Endothelial cell of umbilical vein (primary cell): Measurements from ENCODE around the gene ADGRL3. TPM values are rescaled to one million over a fixed set of nuclear protein-coding genes. Genes with fewer than 3 reads are reported as not detected.

Source experiments
- BruUV-seq: library from RNA; stranded (reverse); fragments of 400-500 nt; replicated peaks from 2 replicates; lab custom pipeline; 2021; lab: Mats Ljungman, UMichigan
- CTCF ChIA-PET: fragments of 300-600, 350-600 bp; sonication (Branson Sonifier 250); formaldehyde crosslinking; loops from one replicate; lab custom pipeline; 2021; ENCODE audit warnings: antibody characterized with exemption, inconsistent platforms; lab: Charles Lee
- POLR2A ChIA-PET: fragments of 300-600, 350-600 bp; sonication (Branson Sonifier 250); formaldehyde crosslinking; loops from one replicate; lab custom pipeline; 2021; ENCODE audit warnings: antibody characterized with exemption, inconsistent platforms; lab: Charles Lee
- DNase-seq: peaks from one replicate; pipeline ENCODE4 v3.0.0-alpha.2; 2011; ENCODE audit warnings: low read depth, low spot score
- FAIRE-seq: peaks from 2 replicates; lab custom pipeline; 2011; peaks lifted over from hg19 to GRCh38; lab: Jason Lieb, UNC
- H2AFZ ChIP-seq: 2 replicates; pipeline ENCODE4 v1.6.0; 2012; ENCODE audit warnings: low read depth, low read length, control low read depth, inconsistent platforms
- H3K27ac ChIP-seq: 2 replicates; pipeline ENCODE4 v1.5.1; 2011; ENCODE audit warnings: low read depth, mild to moderate bottlenecking, control low read depth, low read length, moderate library complexity; ENCODE audit not compliant: insufficient read depth
- H3K27me3 ChIP-seq, 2 experiments: 2 replicates each; pipeline versions ENCODE4 v1.6.0 to v1.6.1; 2011; ENCODE audit warnings: low read length in 2 of 2, mixed read lengths in 1 of 2; ENCODE audit not compliant: control insufficient read depth in 2 of 2, insufficient read depth in 2 of 2
- H3K36me3 ChIP-seq, 2 experiments: 2 replicates in 1 of 2; 3 replicates in 1 of 2; pipeline ENCODE4 v1.5.1; 2011; ENCODE audit warnings: low read length in 2 of 2, mild to moderate bottlenecking in 1 of 2, moderate library complexity in 1 of 2; ENCODE audit not compliant: control insufficient read depth in 2 of 2, insufficient read depth in 2 of 2; ENCODE audit errors: extremely low read depth in 1 of 2
- H3K4me1 ChIP-seq: 3 replicates; pipeline ENCODE4 v1.5.1; 2011; ENCODE audit warnings: mild to moderate bottlenecking, low read length; ENCODE audit not compliant: control insufficient read depth, insufficient read depth; ENCODE audit errors: extremely low read depth
- H3K4me2 ChIP-seq: 2 replicates; pipeline ENCODE4 v1.6.1; 2011; ENCODE audit warnings: low read length, control low read depth, mixed read lengths; ENCODE audit not compliant: insufficient read depth
- H3K4me3 ChIP-seq, 3 experiments: fragments of 200-600 bp in 1 of 3; sonication (generic), shearing (Covaris generic) in 1 of 3; replicated peaks in 1 of 3; 2 replicates each; pipeline ENCODE4 v1.5.1; 2011 to 2016; ENCODE audit warnings: control low read depth in 3 of 3, low read length in 3 of 3, mild to moderate bottlenecking in 2 of 3, inconsistent platforms in 1 of 3, low read depth in 1 of 3, moderate library complexity in 1 of 3; ENCODE audit not compliant: insufficient read depth in 1 of 3
- H3K79me2 ChIP-seq: 2 replicates; pipeline ENCODE4 v1.6.0; 2012; ENCODE audit warnings: low read length, inconsistent platforms; ENCODE audit not compliant: control insufficient read depth, insufficient read depth
- H3K9ac ChIP-seq: replicated peaks from 2 replicates; pipeline ENCODE3; 2011; ENCODE audit warnings: low read length, control low read depth; ENCODE audit not compliant: insufficient read depth; ENCODE audit errors: extremely low read depth
- H3K9me1 ChIP-seq: replicated peaks from 3 replicates; pipeline ENCODE4 v1.6.0; 2011; ENCODE audit warnings: mild to moderate bottlenecking, low read length; ENCODE audit not compliant: control insufficient read depth, insufficient read depth; ENCODE audit errors: extremely low read depth
- H3K9me3 ChIP-seq: replicated peaks from 2 replicates; pipeline ENCODE4 v1.5.1; 2012; ENCODE audit warnings: low read length, inconsistent platforms; ENCODE audit not compliant: control insufficient read depth, insufficient read depth
- H4K20me1 ChIP-seq: replicated peaks from 2 replicates; pipeline ENCODE3; 2011; ENCODE audit warnings: mild to moderate bottlenecking, low read length; ENCODE audit not compliant: control insufficient read depth, insufficient read depth; ENCODE audit errors: extremely low read depth
- EZH2 ChIP-seq: IDR thresholded peaks from 2 replicates; pipeline ENCODE4 v1.6.1; 2012; ENCODE audit warnings: borderline replicate concordance, low read depth, mild to moderate bottlenecking, moderate library complexity, low read length, inconsistent platforms; ENCODE audit not compliant: severe bottlenecking
- FOS ChIP-seq: IDR thresholded peaks from 2 replicates; pipeline ENCODE4 v1.6.1; 2011; ENCODE audit warnings: mild to moderate bottlenecking, low read length, moderate library complexity, borderline replicate concordance; ENCODE audit not compliant: insufficient read depth
- GATA2 ChIP-seq: IDR thresholded peaks from 2 replicates; pipeline ENCODE4 v1.7.0; 2011; ENCODE audit warnings: low read depth, mild to moderate bottlenecking, moderate library complexity, mixed read lengths, low read length; ENCODE audit not compliant: insufficient read length, insufficient read depth
- JUN ChIP-seq: IDR thresholded peaks from 2 replicates; pipeline ENCODE4 v1.6.1; 2011; ENCODE audit warnings: borderline replicate concordance, low read depth; ENCODE audit not compliant: insufficient read length, insufficient read depth
- MAX ChIP-seq: IDR thresholded peaks from 2 replicates; pipeline ENCODE4 v1.6.1; 2011; ENCODE audit not compliant: insufficient read depth, insufficient read length
- MYC ChIP-seq: IDR thresholded peaks from one replicate; pipeline ENCODE4 v1.6.1; 2011; ENCODE audit warnings: mild to moderate bottlenecking, low read depth, low read length
- POLR2A ChIP-seq: IDR thresholded peaks from 2 replicates; pipeline ENCODE4 v1.6.1; 2012; ENCODE audit warnings: low read depth, mild to moderate bottlenecking, control low read depth, low read length
- POLR2AphosphoS5 ChIP-seq: IDR thresholded peaks from 2 replicates; pipeline ENCODE4 v1.6.1; 2012; ENCODE audit warnings: low read depth, mild to moderate bottlenecking, control low read depth, low read length, moderate library complexity; ENCODE audit not compliant: insufficient read depth
- dilution Hi-C: fragments of 300-500 bp; cut with MboI; formaldehyde crosslinking; loops from one replicate; pipeline ENCODE4 v1.15.0; 2019; ENCODE audit warnings: low sequenced_read_pairs; ENCODE audit not compliant: extremely low pct_ligation_motif_present
- intact Hi-C: fragments of 100-400 bp; cut with micrococcal nuclease; formaldehyde crosslinking; loops from one replicate; pipeline ENCODE4 v1.10.0; 2022
- polyA plus RNA-seq, 4 experiments: library from polyadenylated mRNA; depleted of rRNA in 3 of 4; stranded (reverse) in 3 of 4; unstranded in 1 of 4; fragments of >200 nt; gene quantifications; 2 replicates each; pipeline versions ENCODE4 v1.2.1 to v1.2.3, GENCODE V29; 2011 to 2012; ENCODE audit warnings: missing spikeins in 1 of 4
- total RNA-seq: library from RNA; stranded (reverse); gene quantifications from 2 replicates; pipeline ENCODE4 v1.2.3, GENCODE V29; 2021
- TF ChIP-seq, protein P1 (sequence below), 2 donors: IDR thresholded peaks; 1 replicate in 1 of 2; 2 replicates in 1 of 2; pipeline ENCODE4 v1.5.1; 2011; ENCODE audit warnings: low read length in 2 of 2, mild to moderate bottlenecking in 2 of 2, moderate library complexity in 2 of 2, control low read depth in 1 of 2, inconsistent platforms in 1 of 2, low read depth in 1 of 2; ENCODE audit not compliant: insufficient read depth in 1 of 2; ENCODE audit errors: extremely low read depth in 1 of 2

The ADGRL3 gene
- total and polyA plus RNA-seq, 2 donors (not counting 3 experiments of a cell fraction or from before 2014, with no cell fraction given): not detected

- no peak overlapping the region for H2AFZ ChIP-seq
- ChIA-PET CTCF (no interaction called here), POLR2A (no interaction called here)
- no TSS peak for BruUV-seq
- FAIRE-seq (no peak), DNase-seq (no peak)
- no peaks in the 10 kb centered on the region for H3K9me3 ChIP-seq
- no peak for TF ChIP-seq FOS
- no peak for TF ChIP-seq JUN
- no peak for TF ChIP-seq EZH2
- TF ChIP-seq GATA2: no peak
- TF ChIP-seq POLR2AphosphoS5: no peak
- TF ChIP-seq POLR2A: no peak
- TF ChIP-seq, protein P1, sequence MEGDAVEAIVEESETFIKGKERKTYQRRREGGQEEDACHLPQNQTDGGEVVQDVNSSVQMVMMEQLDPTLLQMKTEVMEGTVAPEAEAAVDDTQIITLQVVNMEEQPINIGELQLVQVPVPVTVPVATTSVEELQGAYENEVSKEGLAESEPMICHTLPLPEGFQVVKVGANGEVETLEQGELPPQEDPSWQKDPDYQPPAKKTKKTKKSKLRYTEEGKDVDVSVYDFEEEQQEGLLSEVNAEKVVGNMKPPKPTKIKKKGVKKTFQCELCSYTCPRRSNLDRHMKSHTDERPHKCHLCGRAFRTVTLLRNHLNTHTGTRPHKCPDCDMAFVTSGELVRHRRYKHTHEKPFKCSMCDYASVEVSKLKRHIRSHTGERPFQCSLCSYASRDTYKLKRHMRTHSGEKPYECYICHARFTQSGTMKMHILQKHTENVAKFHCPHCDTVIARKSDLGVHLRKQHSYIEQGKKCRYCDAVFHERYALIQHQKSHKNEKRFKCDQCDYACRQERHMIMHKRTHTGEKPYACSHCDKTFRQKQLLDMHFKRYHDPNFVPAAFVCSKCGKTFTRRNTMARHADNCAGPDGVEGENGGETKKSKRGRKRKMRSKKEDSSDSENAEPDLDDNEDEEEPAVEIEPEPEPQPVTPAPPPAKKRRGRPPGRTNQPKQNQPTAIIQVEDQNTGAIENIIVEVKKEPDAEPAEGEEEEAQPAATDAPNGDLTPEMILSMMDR (IDR thresholded peaks at IDR 0.05; ENCODE audit: extremely low read depth in 1 of 2, insufficient read depth in 1 of 2, low read depth in 1 of 2, low read length in 2 of 2): no peak
- TF ChIP-seq MAX: no peak
- TF ChIP-seq MYC: no peak
- H3K27me3 ChIP-seq: no peaks in the 10 kb centered on the region
- no peaks in the 10 kb centered on the region for H3K4me1 ChIP-seq
- dilution Hi-C loops: no loop called here
- no peaks in the 10 kb centered on the region for H3K36me3 ChIP-seq
- H3K4me3 ChIP-seq: no peak overlapping the region
- no peaks in the 10 kb centered on the region for H3K79me2 ChIP-seq
- H3K9ac ChIP-seq: no peak overlapping the region
- intact Hi-C loops: no loop called here
- no peak overlapping the region for H3K27ac ChIP-seq
- no peaks in the 10 kb centered on the region for H3K9me1 ChIP-seq
- no peak overlapping the region for H3K4me2 ChIP-seq
- H4K20me1 ChIP-seq: no peaks in the 10 kb centered on the region
These were observed 10.2 kb downstream of the ADGRL3 start for GRCh38 chr4:61210186-61210939.
